ENCODE measurements around the gene GTF3C1.
"Not testable (repeated sequence)": the region's sequence is repeated elsewhere in the genome, so short reads cannot be mapped to it uniquely, and the experiment has no call there.

Gene GTF3C1

GRCh38 chr16:27445502-27446175 lies 104.1 kb downstream of the GTF3C1 start:
- DNase-seq (ENCODE audit: low spot score): no peak

DNA sequence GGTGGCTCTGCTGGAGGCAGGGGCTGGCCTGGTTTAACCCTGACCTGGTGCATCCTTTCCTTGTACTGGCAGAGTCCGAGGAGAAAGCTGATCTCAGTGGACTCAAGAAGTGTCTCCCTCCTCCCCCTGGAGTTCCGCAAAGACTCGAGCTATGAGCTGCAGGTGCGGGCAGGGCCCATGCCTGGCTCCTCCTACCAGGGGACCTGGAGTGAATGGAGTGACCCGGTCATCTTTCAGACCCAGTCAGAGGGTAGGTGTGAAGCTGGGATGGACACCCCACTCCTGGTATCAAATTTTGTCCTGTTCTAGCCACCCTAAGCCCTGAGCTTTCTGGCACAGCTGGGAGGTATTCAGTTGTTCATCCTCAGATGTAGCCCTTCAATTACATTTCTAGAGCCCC lies 105.2 kb downstream of the GTF3C1 start:
- DNase-seq (ENCODE audit: low spot score): no peak

DNA sequence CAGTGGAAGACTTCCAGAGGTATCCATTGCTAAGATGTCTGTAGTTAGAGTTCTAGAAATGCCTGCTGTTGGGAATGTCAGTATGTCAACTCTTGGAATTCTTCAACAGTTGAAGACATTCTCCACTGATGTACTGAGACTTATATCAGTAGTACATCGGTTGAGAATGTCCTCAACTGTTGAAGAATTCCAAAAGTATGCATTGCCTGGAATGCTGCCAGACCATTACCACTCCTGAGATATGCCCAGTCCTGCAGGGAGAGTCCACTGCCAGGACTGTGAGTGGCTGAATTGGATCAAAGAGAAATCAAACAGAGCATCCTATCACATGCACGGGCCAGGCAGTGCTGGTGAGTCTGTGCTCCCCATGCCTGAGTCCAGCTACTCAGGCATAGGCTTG lies 105.7 kb downstream of the GTF3C1 start:
- DNase-seq (ENCODE audit: low spot score): no peak

GRCh38 chr16:27441998-27442397 lies 107.7 kb downstream of the GTF3C1 start:
- DNase-seq (ENCODE audit: low spot score): no peak

DNA sequence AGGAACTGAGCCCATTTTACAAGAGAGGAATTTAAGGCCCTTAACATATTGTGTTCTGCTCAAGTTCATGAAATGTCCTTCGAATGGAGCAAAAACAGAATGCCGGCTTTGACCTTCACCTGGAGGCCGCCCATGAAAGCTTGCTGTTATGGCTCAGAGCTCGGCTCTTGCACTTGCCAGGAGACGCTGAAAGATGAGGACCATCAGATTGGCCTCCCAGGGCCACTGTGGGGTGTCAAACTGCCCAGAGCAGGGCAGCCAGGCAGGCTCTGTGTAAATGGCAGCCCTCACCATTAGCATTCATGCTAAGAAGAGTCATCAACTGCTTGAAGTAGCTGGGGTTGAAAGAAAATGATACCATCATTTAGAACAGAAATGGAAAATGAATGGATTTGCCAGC lies 108.4 kb downstream of the GTF3C1 start:
- DNase-seq (ENCODE audit: low spot score): no peak

DNA sequence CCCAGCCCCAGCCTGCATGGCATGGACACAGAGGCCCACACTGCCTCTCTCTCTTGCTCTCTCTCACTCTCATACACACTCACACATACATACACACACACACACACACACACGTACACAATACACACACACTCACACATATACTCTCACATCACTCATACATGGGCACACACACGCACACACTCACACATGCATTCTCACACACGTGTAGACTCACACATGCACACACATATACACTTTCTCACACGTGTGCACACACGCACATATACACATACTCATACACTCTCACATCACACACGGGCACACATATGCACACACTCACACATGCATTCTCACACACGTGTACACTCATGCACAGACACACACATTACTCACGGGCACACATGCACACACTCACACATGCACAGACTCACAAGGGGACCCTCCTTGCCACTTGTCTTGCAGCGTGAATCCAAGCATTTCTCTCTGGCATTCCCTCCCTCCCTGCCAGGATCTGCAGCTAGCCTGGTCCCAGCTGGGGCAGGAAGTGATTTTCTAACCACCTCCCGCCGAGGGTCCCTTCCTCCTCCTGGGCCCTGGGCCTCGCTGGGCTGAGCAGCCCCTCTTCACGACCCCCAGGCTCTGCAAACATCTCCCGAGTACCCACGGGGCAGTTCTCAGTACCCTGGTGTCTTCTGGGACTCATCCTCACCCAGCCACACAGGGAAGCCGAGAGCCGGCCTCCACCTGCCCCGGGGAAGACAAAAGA lies 110.3 kb downstream of the GTF3C1 start:
- no peak for DNase-seq (ENCODE audit: low spot score)

- no peak for DNase-seq (ENCODE audit: low spot score)
These were observed 111.8 kb downstream of the GTF3C1 start for GRCh38 chr16:27437946-27438345.

- no peak for DNase-seq (ENCODE audit: low spot score)
These were observed 112.6 kb downstream of the GTF3C1 start for GRCh38 chr16:27436921-27437650.

DNA sequence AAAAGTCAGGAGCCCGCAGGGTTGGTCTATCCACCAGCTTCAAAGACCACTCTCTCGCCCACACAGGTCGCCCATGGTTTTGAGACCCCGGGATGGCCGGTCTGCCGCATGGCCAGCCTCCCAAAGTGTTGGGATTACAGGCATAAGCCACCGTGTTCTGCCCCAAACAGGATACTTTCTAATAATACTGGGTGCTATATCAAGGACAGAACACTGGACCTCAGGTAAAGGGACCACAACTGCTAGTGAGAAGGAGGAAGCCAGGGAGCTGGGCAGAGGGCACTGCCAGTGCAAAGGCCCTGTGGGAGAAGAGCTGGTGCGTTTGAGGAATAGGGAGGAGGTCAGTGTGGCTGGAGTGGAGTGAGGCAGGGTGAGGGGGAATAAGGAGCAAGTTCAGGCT lies 113.6 kb downstream of the GTF3C1 start:
- no peak for DNase-seq (ENCODE audit: low spot score)

DNA sequence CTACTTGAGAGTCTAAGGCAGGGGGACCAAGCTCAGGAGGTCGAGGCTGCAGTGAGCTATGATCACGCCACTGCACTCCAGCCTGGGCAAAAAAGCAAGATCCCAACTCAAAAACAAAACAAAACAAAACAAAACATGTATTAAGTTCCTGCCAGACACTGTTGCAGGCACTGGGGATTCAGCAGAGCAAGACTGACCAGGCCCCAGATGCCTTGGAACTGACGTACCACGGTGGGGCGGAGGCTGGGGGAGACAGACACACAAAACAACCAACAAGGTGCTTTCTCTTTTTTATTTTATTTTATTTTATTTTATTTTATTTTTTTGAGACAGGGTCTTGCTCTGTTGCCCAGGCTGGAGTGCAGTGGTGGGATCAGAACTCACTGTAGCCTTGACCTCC lies 114.6 kb downstream of the GTF3C1 start:
- not testable (repeated sequence) for DNase-seq (ENCODE audit: low spot score)

DNA sequence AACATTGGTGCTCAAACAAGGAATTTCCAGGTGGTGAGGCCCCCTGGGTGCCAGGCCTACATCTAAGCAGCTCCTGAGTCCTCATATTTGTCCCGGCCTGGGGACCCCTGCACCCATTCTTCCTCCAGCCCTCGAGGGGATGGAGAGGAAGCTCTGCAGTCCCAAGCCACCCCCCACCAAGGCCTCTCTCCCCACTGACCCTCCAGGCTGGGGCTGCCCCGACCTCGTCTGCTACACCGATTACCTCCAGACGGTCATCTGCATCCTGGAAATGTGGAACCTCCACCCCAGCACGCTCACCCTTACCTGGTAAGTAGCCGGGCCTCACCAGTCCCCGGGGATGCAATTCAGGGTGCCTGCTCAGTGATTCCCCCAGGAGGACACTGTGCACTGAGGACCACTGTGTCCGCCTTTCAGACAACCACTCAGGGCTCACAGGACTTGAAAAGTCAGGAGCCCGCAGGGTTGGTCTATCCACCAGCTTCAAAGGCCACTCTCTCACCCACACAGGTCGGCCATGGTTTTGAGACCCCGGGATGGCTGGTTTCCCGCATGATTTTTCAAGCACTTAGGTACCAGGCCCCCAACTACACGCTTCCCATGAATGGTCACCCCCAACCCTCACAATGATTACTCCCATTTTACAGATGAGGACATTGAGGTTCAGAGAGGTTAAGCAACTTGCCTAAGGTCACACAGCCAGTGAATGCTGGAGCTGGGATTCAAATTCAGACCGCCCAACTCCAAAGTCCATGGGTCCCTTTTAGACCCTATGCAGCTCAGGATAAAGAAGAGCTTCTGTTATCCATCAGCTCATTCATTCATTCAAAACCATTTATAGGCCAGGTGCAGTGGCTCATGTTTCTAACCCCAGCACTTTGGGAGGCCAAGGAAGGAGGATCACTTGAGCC lies 115.3 kb downstream of the GTF3C1 start:
- no peak for DNase-seq (ENCODE audit: low spot score)

DNA sequence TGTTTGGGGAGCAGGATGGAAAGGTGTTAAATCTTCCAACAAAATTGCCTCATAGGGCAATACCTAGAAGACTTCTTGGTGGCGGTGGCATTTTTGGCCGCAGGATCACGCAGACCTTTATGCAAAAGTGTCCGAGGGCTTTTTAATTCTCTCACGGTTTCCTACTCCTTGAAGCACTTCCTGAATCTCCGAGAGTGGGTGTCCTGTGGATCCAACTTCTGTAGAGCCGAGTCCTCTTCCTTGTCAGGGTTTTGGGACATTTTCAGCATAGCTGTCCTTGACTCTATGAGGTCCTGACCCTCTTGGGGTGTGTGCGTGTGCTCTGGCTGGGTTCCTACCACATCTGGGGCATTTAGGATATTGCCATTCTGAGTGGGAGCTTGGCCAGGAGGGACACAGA lies 116.1 kb downstream of the GTF3C1 start:
- DNase-seq (ENCODE audit: low spot score): no peak

DNA sequence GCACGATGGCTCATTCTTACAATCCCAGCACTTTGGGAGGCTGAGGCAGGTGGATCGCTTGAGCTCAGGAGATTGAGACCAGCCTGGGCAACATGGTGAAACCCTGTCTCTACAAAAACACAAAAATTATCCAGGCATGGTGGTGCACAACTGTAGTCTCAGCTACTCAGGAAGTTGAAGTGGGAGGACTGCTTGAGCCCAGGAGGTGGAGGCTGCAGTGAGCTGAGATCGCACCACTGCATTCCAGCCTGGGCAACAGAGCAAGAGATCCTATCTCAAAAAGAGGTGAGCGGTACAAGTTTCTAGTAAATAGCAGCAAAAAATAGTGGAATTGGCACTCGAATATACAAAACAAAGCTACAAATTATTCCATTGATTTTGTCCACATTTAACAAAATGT lies 116.5 kb downstream of the GTF3C1 start:
- not testable (repeated sequence) for DNase-seq (ENCODE audit: low spot score)

DNA sequence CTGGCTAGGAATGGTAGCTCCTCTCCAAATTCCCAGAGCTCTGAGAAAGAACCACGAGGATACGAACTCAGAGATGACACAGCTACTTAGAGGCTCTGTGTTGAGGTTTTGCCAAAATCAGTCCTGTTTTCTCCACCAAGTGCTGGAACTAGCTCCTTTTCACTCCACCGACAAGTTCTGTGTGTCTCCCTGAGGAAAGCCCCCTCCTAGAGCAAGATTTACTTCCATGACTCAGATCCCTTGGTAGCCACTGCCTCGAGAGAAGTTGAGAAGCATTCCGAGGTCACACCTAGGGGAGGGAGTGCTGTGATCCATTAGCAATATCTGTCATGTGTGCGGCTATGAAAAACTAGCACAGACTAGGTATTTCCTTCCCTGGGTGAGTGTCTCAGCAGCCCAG lies 117.2 kb downstream of the GTF3C1 start:
- DNase-seq (ENCODE audit: low spot score): no peak

DNA sequence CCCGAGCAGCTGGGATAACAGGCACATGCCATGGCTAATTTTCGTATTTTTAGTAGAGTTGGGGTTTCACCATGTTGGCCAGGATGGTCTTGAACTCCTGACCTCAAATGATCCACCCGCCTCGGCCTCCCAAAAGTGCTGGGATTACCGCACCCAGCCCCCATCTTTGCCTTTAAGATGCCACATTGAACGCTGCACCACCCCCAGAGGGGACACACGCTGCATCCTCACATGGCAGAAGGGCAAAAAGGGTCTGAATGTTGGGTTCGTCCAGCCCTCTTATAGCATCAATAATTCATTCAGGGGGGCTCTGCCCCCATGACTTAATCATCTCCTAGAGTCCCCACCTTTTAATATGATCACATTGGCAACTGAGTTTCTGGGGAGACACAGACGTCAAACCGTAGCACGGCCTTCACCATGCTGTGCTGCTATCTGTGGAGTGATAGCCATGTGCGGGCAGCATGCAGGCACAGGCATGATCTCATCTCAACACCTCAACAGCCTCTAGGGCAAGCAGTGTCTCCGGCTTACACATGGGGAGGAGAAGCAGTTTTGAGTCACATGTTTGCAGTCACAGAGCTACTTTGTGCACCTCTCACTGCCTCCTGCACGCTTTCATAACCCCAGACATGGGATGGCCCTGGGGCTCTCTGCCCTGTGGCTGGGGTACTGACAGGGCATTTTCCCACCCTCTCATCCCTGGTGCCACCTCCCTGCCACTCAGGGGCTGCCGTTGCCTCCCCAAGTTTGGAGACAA lies 117.8 kb downstream of the GTF3C1 start:
- no peak for DNase-seq (ENCODE audit: low spot score)

DNA sequence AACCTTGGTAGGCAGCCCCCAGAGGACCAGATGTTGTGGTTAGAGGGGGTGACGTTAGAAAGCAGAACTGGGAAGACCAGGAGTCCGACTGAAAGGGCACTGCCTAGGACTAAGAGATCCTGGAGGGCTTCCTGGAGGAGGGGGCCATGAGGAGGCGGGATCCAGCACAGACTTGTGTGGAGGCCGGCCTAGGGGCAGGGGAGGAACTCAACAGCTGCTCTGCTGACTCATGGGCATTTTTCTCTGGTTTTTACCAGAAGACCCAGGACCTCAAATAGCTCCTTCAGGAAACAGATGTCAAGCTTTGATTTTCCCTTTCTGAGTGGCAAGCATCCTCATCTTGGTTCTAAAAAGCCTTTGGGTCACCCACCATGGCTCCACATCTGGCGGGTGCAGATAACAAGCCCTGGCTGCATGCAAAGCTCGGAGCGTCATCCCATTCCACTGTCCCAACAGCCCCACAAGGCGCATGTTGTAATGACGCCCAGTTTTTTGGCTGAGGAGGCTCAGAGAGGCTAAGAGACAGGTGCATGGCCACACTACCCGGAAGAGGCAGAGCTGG lies 118.7 kb downstream of the GTF3C1 start:
- no peak for DNase-seq (ENCODE audit: low spot score)

GRCh38 chr16:27430512-27430911 lies 119.2 kb downstream of the GTF3C1 start:
- DNase-seq (ENCODE audit: low spot score): no peak

- DNase-seq (ENCODE audit: low spot score): no peak
These were observed 119.7 kb downstream of the GTF3C1 start for GRCh38 chr16:27429981-27430441.

DNA sequence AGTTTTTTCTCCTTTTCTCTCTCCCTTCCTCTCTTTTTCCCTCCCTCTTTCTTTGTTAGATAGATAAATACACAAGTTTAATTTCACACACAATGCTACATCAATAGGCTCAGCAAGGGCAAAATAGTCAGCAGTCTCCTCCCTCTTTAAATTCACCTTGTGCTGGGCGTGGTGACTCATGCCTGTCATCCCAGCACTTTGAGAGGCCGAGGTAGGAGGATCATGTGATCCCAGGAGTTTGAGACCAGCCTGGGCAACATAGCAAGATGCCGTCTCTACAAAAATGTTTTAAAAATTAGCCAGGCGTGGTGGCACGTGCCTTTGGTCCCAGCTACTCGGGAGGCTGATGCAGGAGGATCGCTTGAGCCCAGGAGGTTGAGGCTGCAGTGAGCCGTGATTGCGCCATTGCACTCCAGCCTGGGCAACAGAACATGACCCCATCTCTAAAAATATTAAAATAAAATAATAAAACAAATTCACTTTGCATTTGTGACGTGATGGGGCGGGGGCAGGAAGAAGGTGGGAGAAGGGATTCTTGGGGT lies 120.3 kb downstream of the GTF3C1 start:
- DNase-seq (ENCODE audit: low spot score): no peak

- DNase-seq (ENCODE audit: low spot score): no peak
These were observed 121.5 kb downstream of the GTF3C1 start for GRCh38 chr16:27428026-27428785.

Data from cerebellar cortex (tissue), 1 donor.